Measurements from ENCODE around the gene GHRHR. TPM values are rescaled to one million over a fixed set of nuclear protein-coding genes. Genes with fewer than 3 reads are reported as not detected.

The GHRHR gene
- total RNA-seq, 6 donors from 2014 or later: 0.67 to 3.1 (median 1.1) TPM; not detected in 2

GRCh38 chr7:30973791-30974604 is 10.2 kb downstream of the GHRHR start:
- no peak for TF ChIP-seq POLR2A (IDR thresholded peaks at IDR 0.05)
- TF ChIP-seq EP300 (IDR thresholded peaks at IDR 0.05): no peak
- no peak for TF ChIP-seq POLR2AphosphoS5 (IDR thresholded peaks at IDR 0.05)
- no peak for TF ChIP-seq CTCF (IDR thresholded peaks at IDR 0.05)

DNA sequence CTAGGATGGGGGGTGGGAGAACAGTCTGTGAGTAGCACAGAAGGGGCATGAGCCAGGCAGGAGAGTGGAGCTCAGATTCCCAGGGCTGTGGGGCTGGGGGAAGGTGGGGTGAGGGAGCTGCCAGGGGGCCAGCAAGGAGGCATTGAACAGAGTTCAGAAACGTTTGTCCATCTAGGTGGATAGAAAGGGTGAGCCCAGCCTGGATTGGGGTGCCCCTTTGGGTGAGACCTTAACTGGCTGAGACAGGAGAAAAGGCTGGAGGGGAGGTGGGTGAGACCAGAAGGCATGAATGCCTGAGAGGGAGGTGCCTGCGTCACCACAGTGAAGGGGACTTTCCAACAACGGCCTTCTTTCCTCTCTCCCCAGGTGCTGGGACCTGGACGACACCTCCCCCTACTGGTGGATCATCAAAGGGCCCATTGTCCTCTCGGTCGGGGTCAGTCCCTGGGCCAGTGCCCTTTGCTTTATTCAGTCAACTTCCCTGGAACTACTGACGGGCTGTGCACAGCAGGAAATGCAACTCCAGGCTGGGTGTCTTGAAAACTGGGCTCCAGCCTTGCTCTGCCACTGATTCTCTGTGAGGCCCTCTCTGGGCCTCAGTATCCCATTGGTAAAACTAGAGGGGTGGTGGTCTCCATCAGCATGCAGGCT is 11.0 kb downstream of the GHRHR start:
- Histone ChIP-seq H3K36me3 (no peaks in the 10 kb centered on the region), H3K4me1 (peaks cover 10 to 44% (median 22%) of the 10 kb centered on the region in 4 donors), H3K27ac (peak overlapping the region; percentile 1 to 78 (median 42)), H3K9me3 (no peaks in the 10 kb centered on the region), H3K27me3 (no peaks in the 10 kb centered on the region), H3K4me3 (no peak overlapping the region)
- DNase-seq (peak in 1 of 2 donors; percentile 79), ATAC-seq (ENCODE audit: low FRiP score in 2 of 2) (peak; percentile 60 to 66)
- peak in 1 of 2 donors; percentile 39 for TF ChIP-seq POLR2AphosphoS5 (IDR thresholded peaks at IDR 0.05)
- no peak for TF ChIP-seq POLR2A (IDR thresholded peaks at IDR 0.05)
- TF ChIP-seq EP300 (IDR thresholded peaks at IDR 0.05): peak in 2 of 4 donors; percentile 31 to 56
- peak; percentile 63 to 86 (median 74) for TF ChIP-seq CTCF (IDR thresholded peaks at IDR 0.05)
- WGBS, 2 donors: 8 to 15% methylated on average over 6 to 7 of the region's 7 CpGs

More at GRCh38 chr7:30973791-30974604, 10.2 kb downstream of the GHRHR start:
- H3K9me3 ChIP-seq: no peaks in the 10 kb centered on the region
- no peak overlapping the region for H3K4me3 ChIP-seq
- H3K4me1 ChIP-seq: peaks cover 13 to 51% (median 25%) of the 10 kb centered on the region in 4 donors
- 88 to 94% methylated on average over 18 of the region's 18 CpGs for WGBS, 2 donors
- ATAC-seq (ENCODE audit: low FRiP score in 2 of 2) (no peak), DNase-seq (peak in 1 of 2 donors; percentile 38)
- H3K36me3 ChIP-seq: no peaks in the 10 kb centered on the region
- H3K27me3 ChIP-seq: no peaks in the 10 kb centered on the region
- peak overlapping the region; percentile 1 to 78 (median 42) for H3K27ac ChIP-seq

DNA sequence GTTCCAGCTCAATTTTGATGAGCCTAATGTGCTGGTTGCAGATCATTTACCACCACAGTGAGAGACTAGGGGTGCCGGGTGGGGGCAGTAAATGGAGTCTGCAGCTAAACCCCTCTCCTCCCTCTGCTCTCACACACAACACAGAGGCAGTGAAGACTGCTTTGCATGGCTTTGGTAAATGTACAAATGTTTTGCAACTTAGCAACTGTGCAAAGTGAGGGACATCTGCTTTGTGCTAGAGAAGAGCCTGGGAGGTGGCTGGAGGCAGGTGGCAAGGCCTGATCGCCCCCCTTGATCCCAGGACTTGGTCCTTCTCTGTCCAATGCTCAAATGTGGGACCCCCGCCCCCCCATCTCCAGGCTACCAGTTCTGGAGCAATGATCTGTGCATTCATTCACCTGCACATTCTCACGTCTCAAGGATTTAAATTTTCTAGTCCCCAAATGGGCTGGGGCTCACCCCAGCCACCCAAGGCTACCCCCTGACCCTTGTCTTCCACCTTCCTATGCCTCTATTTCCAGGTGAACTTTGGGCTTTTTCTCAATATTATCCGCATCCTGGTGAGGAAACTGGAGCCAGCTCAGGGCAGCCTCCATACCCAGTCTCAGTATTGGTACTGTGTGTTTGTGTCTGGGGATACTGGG is 11.6 kb downstream of the GHRHR start:
- Histone ChIP-seq H3K4me1 (peaks cover 10 to 38% (median 20%) of the 10 kb centered on the region in 4 donors), H3K27me3 (no peaks in the 10 kb centered on the region), H3K27ac (peak overlapping the region in 1 of 4 donors; percentile 78), H3K36me3 (no peaks in the 10 kb centered on the region), H3K9me3 (no peaks in the 10 kb centered on the region), H3K4me3 (no peak overlapping the region)
- DNase-seq (no peak), ATAC-seq (ENCODE audit: low FRiP score in 2 of 2) (no peak)
- WGBS, 2 donors: 83 to 89% methylated on average over 5 of the region's 5 CpGs
- no peak for TF ChIP-seq POLR2AphosphoS5 (IDR thresholded peaks at IDR 0.05)
- no peak for TF ChIP-seq POLR2A (IDR thresholded peaks at IDR 0.05)
- TF ChIP-seq CTCF (IDR thresholded peaks at IDR 0.05): no peak
- no peak for TF ChIP-seq EP300 (IDR thresholded peaks at IDR 0.05)

GRCh38 chr7:30976381-30976780 is 12.6 kb downstream of the GHRHR start:
- WGBS, 2 donors: 70 to 76% methylated on average over 5 of the region's 5 CpGs

More at GRCh38 chr7:30976381-30976780, 12.6 kb downstream of the GHRHR start:
- H3K9me3 ChIP-seq: no peaks in the 10 kb centered on the region
- TF ChIP-seq EP300 (IDR thresholded peaks at IDR 0.05) (no peak), CTCF (IDR thresholded peaks at IDR 0.05) (no peak), POLR2AphosphoS5 (IDR thresholded peaks at IDR 0.05) (no peak), POLR2A (IDR thresholded peaks at IDR 0.05) (no peak)
- H3K4me3 ChIP-seq: no peak overlapping the region
- H3K27ac ChIP-seq: peak overlapping the region in 1 of 4 donors; percentile 78
- H3K36me3 ChIP-seq: no peaks in the 10 kb centered on the region
- DNase-seq: no peak
- H3K27me3 ChIP-seq: no peaks in the 10 kb centered on the region
- no peak for ATAC-seq (ENCODE audit: low FRiP score in 2 of 2)
- H3K4me1 ChIP-seq: peaks cover 6 to 32% (median 18%) of the 10 kb centered on the region in 4 donors
